DND-41 (cell line): Measurements from ENCODE around the gene ZFP57.

Experiments used
- ATAC-seq: fragments of 200-7000 bp; cut with Tn5 transposase; 3 replicates; pipeline ENCODE4 v1.9.1; 2021; ENCODE audit warnings: low read depth; ENCODE audit not compliant: insufficient read depth
- DNase-seq: peaks from one replicate; pipeline ENCODE4 v3.0.0-alpha.2; 2020
- H2AFZ ChIP-seq: 2 replicates; pipeline ENCODE4 v1.6.0; 2012; ENCODE audit warnings: low read depth, low read length
- H3K27ac ChIP-seq: 2 replicates; pipeline ENCODE4 v1.5.1; 2012; ENCODE audit warnings: low read length, inconsistent platforms
- H3K27me3 ChIP-seq: fragments of 200-600 bp; sonication (generic); 2 replicates; pipeline ENCODE4 v1.6.0; 2012; ENCODE audit warnings: low read length, mild to moderate bottlenecking, inconsistent platforms; ENCODE audit not compliant: insufficient read depth, poor library complexity
- H3K36me3 ChIP-seq: 2 replicates; pipeline ENCODE4 v1.5.1; 2012; ENCODE audit warnings: low read length, inconsistent platforms; ENCODE audit not compliant: insufficient read depth
- H3K4me1 ChIP-seq: 2 replicates; pipeline ENCODE4 v1.5.1; 2012; ENCODE audit warnings: mild to moderate bottlenecking, low read length; ENCODE audit not compliant: insufficient read depth
- H3K4me2 ChIP-seq: 2 replicates; pipeline ENCODE4 v1.6.0; 2012; ENCODE audit warnings: mild to moderate bottlenecking, moderate library complexity, low read length, inconsistent platforms; ENCODE audit not compliant: insufficient read depth
- H3K4me3 ChIP-seq, 2 experiments: fragments of 200-600 bp in 1 of 2; shearing (Covaris generic) in 1 of 2; 2 replicates each; pipeline ENCODE4 v1.5.1; 2012 to 2016; ENCODE audit warnings: inconsistent platforms in 2 of 2, low read length in 2 of 2, mild to moderate bottlenecking in 2 of 2, low read depth in 1 of 2, moderate library complexity in 1 of 2
- H3K79me2 ChIP-seq: 2 replicates; pipeline ENCODE4 v1.6.0; 2012; ENCODE audit warnings: low read length, inconsistent platforms; ENCODE audit not compliant: insufficient read depth
- H3K9ac ChIP-seq: 2 replicates; pipeline ENCODE4 v1.6.0; 2012; ENCODE audit warnings: low read depth, mild to moderate bottlenecking, inconsistent platforms, low read length, moderate library complexity
- H3K9me3 ChIP-seq: 2 replicates; pipeline ENCODE4 v1.5.1; 2012; ENCODE audit warnings: low read length, moderate library complexity, mild to moderate bottlenecking, inconsistent platforms; ENCODE audit not compliant: insufficient read depth, severe bottlenecking
- H4K20me1 ChIP-seq: 2 replicates; pipeline ENCODE4 v1.6.0; 2012; ENCODE audit warnings: low read length; ENCODE audit not compliant: insufficient read depth
- EZH2 ChIP-seq: IDR thresholded peaks from 3 replicates; pipeline ENCODE4 v1.6.1; 2012; ENCODE audit warnings: borderline replicate concordance, low read depth, mild to moderate bottlenecking, moderate library complexity, low read length, inconsistent platforms; ENCODE audit not compliant: severe bottlenecking
- TF ChIP-seq, protein P1 (sequence below): IDR thresholded peaks from 2 replicates; pipeline ENCODE4 v1.5.1; 2012; ENCODE audit warnings: borderline replicate concordance, low read length, moderate library complexity, mild to moderate bottlenecking; ENCODE audit not compliant: poor library complexity, severe bottlenecking; ENCODE audit errors: extremely low read depth

ZFP57 gene

DNA sequence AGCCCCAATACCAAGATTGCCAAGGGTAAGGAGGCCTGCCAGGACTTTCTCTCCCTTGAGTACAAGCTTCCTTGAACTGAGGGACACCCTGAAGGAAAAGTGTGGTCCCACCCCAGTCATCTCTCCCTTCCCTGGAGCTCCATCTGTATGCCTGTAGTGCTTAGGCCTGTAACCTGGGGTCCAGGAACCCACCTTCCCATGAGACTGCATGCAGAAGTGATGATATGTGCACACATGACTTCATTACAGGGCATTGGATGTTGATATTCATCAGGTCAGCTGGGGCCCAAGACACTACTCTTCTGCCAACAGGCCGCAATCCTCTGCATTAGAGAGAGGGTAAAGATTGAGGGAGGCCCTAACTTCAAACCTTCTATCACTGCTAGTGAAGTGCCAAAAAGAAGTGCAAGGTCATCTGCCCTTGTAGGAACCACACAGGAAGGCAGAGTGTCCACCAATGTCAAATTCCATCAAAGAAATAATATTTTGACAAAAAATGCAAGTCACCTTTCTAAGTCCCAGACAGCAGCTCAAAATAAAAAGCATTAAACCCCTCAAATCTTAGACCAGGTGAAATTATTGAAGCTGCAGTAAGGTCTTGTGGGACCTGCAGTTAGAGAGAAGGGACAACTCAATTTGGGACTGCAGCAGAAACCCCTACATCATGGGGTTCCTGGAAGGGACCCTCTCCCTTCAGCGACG lies 47.4 kb upstream of the ZFP57 start:
- H3K9ac ChIP-seq: no peak overlapping the region
- H3K27ac ChIP-seq: no peak overlapping the region
- H3K9me3 ChIP-seq: no peaks in the 10 kb centered on the region
- H3K27me3 ChIP-seq: peaks cover 7% of the 10 kb centered on the region
- no peaks in the 10 kb centered on the region for H3K4me1 ChIP-seq
- no peak overlapping the region for H2AFZ ChIP-seq
- ATAC-seq (no peak), DNase-seq (no peak)
- H3K4me3 ChIP-seq: no peak overlapping the region
- no peaks in the 10 kb centered on the region for H3K36me3 ChIP-seq
- no peaks in the 10 kb centered on the region for H3K79me2 ChIP-seq
- H3K4me2 ChIP-seq: no peak overlapping the region
- H4K20me1 ChIP-seq: no peaks in the 10 kb centered on the region
- no peak for TF ChIP-seq EZH2
- TF ChIP-seq, protein P1, sequence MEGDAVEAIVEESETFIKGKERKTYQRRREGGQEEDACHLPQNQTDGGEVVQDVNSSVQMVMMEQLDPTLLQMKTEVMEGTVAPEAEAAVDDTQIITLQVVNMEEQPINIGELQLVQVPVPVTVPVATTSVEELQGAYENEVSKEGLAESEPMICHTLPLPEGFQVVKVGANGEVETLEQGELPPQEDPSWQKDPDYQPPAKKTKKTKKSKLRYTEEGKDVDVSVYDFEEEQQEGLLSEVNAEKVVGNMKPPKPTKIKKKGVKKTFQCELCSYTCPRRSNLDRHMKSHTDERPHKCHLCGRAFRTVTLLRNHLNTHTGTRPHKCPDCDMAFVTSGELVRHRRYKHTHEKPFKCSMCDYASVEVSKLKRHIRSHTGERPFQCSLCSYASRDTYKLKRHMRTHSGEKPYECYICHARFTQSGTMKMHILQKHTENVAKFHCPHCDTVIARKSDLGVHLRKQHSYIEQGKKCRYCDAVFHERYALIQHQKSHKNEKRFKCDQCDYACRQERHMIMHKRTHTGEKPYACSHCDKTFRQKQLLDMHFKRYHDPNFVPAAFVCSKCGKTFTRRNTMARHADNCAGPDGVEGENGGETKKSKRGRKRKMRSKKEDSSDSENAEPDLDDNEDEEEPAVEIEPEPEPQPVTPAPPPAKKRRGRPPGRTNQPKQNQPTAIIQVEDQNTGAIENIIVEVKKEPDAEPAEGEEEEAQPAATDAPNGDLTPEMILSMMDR: no peak

DNA sequence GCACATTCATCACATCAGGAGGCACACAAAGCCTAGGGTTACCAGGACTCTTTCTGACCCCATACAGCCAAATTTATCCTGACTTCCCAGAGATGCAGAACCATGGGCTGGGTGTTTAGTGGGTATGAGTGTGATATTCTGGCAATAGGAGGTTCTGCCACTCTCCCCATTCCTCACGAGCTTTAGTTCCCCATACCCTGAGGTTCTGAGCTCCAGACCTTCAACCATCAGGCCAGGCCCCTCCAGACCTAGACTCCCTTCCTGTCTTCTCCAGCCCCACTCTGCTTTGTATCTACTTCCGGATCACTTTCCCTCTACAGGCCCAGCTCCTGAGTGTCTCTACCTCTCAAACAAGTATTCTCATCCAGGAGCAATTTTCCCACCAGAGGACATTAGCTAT lies 46.7 kb upstream of the ZFP57 start:
- H3K9me3 ChIP-seq: no peaks in the 10 kb centered on the region
- no peak overlapping the region for H3K4me3 ChIP-seq
- TF ChIP-seq, protein P1: no peak
- no peak for TF ChIP-seq EZH2
- H3K4me1 ChIP-seq: no peaks in the 10 kb centered on the region
- no peak overlapping the region for H3K4me2 ChIP-seq
- H2AFZ ChIP-seq: no peak overlapping the region
- H3K27ac ChIP-seq: no peak overlapping the region
- H3K79me2 ChIP-seq: no peaks in the 10 kb centered on the region
- DNase-seq: no peak
- no peak overlapping the region for H3K9ac ChIP-seq
- no peaks in the 10 kb centered on the region for H4K20me1 ChIP-seq
- no peaks in the 10 kb centered on the region for H3K36me3 ChIP-seq
- H3K27me3 ChIP-seq: peaks cover 7% of the 10 kb centered on the region
- no peak for ATAC-seq

DNA sequence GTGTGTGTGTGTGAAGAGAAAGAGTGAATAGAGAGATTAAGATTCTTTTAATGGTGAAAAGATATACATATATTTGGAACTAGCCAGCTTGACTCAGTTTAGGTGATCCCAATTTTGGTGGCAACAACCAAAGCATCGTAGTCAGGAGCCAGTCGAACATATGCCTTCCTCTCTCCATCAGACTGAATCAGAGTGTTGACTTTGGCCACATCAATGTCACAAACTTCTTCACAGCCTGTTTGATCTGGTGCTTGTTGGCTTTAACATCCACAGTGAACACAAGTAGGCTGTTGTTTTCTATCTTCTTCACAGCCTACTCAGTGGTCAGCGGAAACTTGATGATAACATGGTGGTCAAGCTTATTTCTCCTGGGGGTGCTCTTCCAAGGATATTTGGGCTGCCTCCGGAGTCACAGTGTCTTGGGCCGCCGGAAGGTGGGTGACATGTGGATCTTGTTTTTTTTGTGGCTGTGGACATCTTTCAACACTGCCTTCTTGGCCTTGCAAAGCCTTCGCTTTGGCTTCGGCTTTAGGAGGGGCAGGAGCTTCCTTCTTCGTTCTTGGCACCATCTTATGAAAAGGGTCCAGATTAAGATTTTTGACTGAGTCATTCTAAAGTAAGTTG lies 45.7 kb upstream of the ZFP57 start:
- no peak overlapping the region for H3K4me3 ChIP-seq
- no peak overlapping the region for H3K9ac ChIP-seq
- H3K4me1 ChIP-seq: no peaks in the 10 kb centered on the region
- peaks cover 8% of the 10 kb centered on the region for H3K27me3 ChIP-seq
- no peak overlapping the region for H3K4me2 ChIP-seq
- H4K20me1 ChIP-seq: no peaks in the 10 kb centered on the region
- H3K9me3 ChIP-seq: no peaks in the 10 kb centered on the region
- H3K36me3 ChIP-seq: no peaks in the 10 kb centered on the region
- H3K79me2 ChIP-seq: no peaks in the 10 kb centered on the region
- no peak overlapping the region for H3K27ac ChIP-seq
- no peak overlapping the region for H2AFZ ChIP-seq
- DNase-seq: no peak
- ATAC-seq: no peak
- TF ChIP-seq EZH2: no peak

DNA sequence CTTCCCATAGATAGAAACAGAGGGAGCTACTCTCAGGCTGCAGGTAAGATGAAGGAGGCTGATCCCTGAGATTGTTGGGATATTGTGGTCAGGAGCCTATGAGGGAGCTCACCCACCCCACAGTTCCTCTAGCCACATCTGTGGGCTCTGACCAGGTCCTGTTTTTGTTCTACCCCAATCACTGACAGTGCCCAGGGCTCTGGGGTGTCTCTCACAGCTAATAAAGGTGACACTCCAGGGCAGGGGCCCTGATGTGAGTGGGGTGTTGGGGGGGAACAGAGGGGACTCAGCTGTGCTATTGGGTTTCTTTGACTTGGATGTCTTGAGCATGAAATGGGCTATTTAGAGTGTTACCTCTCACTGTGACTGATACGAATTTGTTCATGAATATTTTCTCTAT lies 45.0 kb upstream of the ZFP57 start:
- H3K79me2 ChIP-seq: no peaks in the 10 kb centered on the region
- no peak overlapping the region for H2AFZ ChIP-seq
- no peaks in the 10 kb centered on the region for H4K20me1 ChIP-seq
- peaks cover 12% of the 10 kb centered on the region for H3K27me3 ChIP-seq
- H3K9ac ChIP-seq: no peak overlapping the region
- H3K36me3 ChIP-seq: no peaks in the 10 kb centered on the region
- H3K4me2 ChIP-seq: no peak overlapping the region
- no peak overlapping the region for H3K4me3 ChIP-seq
- DNase-seq (no peak), ATAC-seq (no peak)
- TF ChIP-seq, protein P1: no peak
- no peak for TF ChIP-seq EZH2
- H3K9me3 ChIP-seq: no peaks in the 10 kb centered on the region
- no peak overlapping the region for H3K27ac ChIP-seq
- no peaks in the 10 kb centered on the region for H3K4me1 ChIP-seq
